SH-SY5Y (cell line): Measurements from ENCODE around the gene AXIN1.

ENCODE experiments used
- GATA2 ChIP-seq: IDR thresholded peaks from 2 replicates; pipeline ENCODE4 v1.6.1; 2011; ENCODE audit warnings: mild to moderate bottlenecking, low read depth, low read length
- GATA3 ChIP-seq: IDR thresholded peaks from 2 replicates; pipeline ENCODE4 v1.6.1; 2011; ENCODE audit warnings: low read depth, mild to moderate bottlenecking, low read length, moderate library complexity

GRCh38 chr16:360698-361336 is 8.3 kb upstream of the AXIN1 start:
- TF ChIP-seq GATA2 = no peak
- no peak for TF ChIP-seq GATA3
